ENCODE results near the gene SCUBE2.

Gene SCUBE2

DNA sequence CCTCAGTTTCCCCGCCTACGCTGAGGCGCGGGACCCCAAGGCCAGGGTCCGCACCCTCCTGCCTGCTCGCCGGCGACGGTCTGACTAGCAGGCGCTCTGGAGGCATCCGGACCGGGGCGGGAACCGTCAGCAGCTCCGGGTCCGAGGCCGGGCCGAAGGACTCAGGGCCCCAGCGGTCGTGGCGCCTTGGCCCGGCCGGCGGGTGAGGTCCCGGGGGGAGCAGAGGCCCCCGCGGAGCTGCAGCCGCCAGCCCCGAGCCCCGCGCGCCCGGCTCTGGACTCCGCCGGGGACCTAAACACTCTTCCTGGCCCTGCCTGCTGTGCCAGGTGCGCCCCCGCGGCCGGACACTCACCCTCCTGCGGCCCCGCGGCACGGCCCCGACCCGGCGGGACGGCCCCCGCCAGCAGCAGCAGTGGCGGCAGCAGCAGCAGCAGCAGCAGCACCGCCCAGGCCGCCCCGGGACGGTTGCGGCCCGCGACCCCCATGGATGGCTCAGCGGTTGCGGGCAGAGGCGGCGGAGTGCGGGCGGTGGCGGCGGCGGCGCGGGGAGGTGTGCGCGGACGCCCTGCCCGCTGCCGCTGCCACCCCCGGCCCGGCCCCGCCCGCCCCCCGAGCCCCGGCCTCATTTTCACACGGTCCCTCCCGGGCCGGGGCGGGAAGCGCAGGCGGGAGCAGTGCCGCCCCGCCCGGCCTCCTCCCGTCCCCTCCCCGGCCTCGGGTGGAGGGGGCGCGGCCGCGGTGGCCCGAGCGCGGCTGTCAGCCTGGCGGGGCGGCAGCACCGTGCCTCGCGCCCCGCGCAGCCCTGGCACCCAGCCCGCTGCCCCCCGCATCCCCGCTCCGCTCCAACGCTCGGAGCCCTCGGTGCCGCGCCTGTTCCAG, at the start of gene SCUBE2:
TSS of gene SCUBE2 (minus strand) at position 556 of the 879 bp plus-strand sequence. CDS start at position 485, 71 bp downstream.
- no peak for DNase-seq

DNA sequence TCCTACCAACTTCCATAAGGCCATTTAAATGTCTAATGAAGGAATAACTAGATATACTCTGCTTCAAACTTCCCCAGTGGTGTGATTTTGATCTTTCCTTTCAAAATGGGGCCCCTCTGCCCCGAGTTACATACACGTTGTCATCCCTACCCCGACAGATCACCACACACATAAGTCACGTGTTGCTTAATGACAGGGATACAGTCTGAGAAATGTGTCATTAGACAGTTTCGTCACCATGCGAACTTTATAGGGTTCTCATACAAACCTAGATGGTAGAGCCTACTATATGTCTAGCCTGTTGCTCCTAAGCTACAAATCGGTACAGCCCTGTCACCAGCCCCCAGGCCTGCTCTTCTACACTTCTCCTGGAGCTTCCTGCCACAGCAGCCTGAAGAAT, 49.8 kb upstream of the SCUBE2 start:
- DNase-seq: no peak

DNA sequence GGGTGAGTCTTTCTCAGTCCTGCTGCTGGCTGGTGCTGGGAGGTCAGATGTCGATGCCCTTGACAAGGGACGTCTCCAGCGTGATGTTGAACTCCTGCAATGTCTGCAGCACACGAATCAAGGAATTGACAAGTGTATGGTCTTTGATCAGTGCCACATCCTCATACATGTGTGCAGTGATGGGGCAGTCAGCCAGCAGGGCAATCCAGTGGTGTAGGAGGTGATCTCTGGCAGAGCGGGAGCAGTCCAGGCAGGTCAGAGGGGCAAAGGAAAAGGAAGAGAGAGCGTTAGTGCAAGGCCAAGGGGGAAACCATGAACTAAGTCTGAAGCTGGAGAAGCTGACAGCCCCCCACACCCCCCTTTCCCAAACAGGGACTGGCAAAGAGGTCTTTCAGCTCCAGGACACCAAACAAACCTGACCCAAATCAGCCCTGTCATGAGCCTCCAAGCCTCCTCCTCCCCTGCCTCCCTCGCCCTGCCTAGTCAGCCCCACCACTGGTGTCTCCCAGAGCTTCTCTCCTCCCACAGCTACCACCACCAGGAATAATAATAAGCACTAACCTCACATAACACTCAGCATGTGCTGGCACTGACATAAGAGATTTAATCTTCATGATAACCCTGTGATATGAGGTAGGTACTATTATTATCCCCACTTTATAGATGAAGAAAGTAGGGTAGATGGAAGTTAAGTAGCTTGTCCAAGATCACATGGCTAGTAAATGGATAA, 48.4 kb upstream of the SCUBE2 start:
- no peak for DNase-seq

DNA sequence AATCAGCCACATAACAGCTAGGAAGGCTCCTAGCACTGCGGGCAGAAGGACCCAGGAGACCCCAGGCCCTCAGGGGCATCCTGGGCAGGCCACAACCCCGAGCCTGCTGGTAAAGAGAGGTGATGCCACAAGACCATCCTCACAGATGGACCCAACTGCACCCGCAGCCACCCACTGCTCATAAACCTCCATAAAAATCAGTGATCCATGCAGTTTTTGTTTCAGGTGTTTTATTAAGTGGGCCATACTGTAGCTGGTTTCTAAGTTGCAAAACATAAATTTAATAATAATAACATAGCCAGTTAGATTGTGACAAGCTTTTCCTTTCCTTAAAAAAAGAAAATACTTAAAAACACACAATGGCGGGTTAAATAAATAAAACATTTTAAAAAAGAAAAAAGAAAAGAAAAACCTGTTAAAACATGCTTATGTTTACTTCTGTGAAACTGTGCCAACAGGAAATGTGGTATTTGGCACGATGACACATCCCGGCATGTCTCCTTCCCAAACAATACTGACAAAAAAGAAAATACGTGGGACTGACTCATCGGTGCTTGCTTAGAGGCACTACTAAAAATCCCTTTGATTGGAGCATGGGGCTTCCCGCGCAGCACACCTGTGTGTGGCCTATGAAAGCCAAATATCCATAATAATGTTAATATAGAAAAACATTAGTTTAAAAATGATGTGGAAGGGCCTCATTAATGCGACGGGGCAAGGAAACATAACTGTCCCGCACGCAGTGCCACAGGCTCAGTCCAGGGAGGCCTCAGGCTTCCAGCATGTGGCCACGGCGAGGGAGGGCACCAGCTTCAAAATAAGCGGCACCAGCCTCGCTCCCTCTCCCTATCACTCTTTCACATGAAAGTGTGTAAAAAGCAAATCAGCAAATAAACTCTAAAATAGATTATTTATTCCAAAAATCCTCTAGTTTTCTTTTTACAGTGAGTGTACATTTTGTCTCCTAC, 47.5 kb upstream of the SCUBE2 start:
- DNase-seq: no peak

DNA sequence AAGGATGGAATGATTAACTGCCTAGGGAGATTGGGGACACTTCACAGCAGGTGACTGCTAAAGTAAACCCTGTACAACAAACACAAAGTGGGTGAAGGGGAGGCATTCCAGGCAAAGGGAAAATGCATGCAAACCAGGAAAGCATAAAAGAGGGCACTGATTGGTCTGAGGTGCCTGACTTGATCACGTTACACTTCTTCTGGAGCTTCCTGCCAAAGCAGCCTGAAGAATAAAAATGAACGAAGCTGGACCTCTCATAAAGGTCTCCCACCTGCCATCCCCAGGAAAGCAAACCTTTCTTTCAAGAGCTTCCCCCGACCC, 46.7 kb upstream of the SCUBE2 start:
- no peak for DNase-seq

DNA sequence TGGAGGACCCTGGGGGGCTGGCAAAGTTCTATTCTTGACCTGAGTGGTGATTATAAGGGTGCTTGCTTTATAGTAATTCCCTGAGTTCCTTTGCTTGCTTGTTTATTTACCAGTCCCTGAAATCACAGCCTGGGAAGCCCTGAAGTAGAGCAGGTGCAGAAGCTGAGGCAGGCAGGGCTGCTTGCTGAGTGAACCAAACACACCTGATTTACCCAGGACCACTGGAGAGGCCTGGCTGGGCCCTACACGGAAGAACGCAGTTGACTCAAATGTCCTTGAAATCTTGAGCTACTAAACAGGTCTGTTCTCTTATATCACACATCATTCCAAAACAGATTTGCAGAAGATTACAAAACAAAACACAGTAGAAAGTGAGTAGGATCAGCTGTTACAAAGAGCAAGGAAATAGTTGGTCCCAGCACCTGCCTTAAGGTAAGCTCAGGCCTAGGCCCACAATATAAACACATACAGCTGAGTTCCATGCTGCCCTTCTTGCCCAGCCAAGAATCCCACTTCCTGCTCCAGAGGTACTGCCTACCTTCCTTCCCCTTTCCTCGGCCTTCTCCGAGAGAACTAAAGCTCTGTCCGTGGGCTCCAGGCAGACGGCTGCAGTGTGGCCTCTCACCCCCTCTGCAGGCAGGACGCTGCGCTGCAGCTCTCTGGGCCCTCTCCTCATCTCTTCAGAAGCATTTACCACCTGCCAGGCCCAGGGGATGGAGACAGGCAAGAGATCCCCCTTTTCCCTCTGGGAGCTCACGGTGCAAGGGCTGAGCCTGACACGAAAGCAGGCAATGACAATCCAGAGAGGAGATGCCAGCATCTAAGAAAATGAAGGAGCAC, 46.1 kb upstream of the SCUBE2 start:
- peak; percentile 49 to 62 for DNase-seq

DNA sequence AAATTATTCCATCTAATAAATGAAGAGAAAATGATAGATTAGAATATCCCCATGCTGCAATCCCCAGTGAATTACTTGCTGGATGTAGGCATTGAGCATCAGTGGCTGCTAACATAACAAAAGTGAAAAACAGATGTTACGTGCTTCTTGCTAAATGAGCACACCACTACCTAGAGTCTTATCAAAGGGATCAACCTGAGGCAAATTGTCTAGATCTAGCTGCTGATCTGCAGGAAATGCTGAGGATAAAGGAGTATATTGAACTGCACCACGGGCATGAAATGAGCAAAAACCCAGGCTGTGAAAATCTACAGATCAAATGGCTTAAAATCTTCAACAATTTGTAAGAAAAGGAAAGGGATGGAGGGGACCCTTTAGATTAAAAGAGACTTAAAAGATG, 45.3 kb upstream of the SCUBE2 start:
- no peak for DNase-seq

DNA sequence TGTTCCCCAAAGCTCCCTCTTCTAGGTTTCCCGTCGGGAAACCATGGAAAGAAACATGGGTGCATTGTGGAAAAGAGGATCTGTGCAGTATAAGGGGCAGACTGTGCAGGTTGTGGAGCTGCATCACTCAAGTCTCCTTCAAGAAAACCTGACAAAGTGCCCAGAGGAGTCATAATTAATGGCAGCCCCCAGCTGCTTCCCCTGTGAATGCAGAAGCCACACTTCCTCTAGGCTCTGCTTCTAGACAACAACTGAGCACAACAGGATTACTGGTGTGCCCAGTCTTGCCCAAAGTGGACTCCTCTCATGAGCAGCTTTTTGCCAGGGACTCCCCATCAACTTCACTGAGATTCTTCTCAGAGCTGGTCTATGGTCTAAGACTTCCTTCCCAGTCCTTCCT, 42.6 kb upstream of the SCUBE2 start:
- DNase-seq: no peak

DNA sequence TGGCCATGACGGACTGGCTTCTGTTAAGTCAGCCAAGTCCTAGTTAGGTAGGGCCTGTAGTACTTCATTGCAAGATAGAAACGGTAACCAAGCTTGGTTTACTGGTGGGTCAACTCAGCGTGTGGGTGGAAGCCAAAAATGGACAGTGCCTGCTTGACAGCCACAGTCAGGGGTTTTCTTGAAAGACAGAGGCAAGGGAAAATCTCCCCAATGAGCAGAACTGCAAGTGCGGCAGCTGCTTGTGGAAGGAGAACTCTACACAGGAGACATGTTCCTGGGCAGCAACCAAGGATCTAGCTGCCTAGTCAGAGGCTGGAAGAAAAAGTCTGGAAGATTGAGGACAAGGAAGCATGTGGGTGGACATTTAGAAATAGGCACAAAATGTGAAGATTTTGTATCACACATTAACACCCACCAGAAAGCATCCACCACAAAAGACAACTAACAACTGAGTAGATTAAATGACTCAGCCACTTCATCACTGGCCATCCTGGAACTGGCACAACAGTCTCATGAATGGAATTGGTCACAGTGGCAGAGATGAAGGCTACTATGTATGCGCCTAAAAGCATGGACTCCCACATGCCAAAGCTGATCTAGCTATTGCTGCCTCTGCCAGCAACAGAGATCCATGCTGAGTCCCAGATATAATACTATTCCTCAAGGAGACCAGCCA, 40.9 kb upstream of the SCUBE2 start:
- DNase-seq: no peak

DNA sequence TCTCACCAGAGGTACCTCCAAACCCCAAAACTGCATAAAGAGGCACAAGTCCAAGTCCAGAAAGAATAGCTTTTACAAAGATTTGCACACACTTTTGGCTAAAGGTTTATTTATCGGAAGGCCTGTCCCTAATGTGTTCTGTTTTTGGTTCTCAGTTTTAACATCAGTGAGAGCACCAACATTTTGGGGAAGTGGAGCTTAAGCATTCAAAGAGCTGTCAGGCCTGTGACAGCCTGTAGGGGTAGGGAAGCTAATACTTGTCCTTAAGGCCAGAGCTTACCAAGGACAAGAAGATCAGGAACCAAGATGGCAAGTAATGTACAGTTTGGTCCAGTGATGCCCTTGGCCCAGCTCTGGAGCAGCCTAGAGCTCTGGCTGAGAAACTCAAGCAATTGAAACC, 38.9 kb upstream of the SCUBE2 start:
- DNase-seq: no peak

DNA sequence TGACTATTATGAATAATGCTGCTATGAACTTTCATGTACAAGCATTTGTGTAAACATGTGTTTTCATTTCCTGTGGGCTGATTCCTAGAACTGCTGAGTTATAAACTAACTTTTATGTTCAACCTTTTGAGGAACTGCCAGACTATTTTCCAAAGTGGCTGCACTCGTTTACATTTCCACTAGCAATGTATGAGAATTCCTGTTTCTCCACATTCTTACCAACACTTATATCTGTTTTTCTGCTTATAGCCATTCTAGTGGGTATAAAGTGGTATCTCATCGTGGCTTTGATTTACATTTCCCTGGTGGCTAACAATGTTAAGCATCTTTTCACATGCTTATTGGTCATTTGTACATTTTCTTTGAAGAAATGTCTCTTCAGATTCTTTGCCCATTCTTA, 35.2 kb upstream of the SCUBE2 start:
- DNase-seq: no peak

DNA sequence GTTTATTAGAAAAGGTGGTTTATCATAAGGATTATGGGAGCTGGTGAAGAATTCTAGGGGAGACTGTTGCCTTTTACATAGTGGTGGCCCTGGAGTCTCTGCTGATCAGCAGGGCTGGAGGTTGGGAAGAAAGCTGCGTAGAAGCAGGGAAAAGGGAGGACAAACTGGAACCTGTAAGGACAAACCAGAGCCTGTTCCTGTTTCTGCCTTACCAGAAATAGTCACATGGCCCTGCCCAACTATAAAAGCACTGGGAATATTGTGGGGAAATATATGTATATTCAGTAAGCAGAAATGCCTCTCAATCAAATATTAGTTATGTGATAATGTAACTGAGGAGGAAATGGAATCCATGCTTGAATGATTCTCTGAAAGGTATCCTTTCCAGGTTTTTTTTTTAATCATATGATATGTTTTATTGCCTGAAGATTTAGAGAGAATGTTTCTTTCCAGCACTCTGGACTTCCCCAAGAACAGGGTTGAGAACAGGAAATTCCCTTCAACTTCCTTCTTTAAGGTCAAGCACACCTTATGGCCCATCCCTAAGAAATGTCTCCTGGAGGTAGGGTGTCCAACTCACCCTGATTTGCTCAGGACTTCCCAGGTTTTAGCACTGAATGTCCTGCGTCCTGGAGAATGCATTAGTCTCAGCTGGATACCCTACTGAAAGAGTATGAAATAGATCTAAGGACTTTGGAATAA, 33.9 kb upstream of the SCUBE2 start:
- DNase-seq: no peak

DNA sequence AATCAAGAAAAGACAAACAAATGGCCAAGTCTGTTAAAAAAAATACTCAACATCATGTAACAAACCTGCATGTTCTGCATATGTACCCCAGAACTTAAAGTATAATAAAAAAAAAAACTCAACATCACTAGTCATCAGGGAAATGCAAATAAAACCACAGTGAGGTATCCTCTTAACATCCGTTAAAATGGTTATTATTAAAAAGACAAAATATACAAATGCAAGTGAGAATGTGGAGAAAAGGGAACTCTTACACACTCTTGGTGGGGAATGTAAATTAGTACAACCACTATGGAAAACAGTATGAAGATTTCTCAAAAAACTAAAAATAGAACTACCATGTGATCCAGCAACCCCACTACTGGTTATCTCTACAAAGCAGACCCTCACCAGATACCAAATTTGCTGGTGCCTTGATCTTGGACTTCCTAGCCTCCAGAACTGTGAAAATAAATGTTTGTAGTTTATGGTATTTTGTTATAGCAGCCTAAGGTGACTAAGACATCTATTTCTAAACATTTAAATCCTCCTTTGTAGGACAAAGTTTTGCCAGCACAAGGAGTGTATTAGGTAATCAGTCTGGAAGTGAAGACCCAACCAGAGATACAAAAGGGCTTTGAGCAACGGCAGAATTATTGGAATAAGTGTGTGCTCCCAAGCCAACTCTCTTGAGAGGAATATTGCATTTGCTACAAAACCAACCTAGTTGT, 32.4 kb upstream of the SCUBE2 start:
- DNase-seq: no peak

DNA sequence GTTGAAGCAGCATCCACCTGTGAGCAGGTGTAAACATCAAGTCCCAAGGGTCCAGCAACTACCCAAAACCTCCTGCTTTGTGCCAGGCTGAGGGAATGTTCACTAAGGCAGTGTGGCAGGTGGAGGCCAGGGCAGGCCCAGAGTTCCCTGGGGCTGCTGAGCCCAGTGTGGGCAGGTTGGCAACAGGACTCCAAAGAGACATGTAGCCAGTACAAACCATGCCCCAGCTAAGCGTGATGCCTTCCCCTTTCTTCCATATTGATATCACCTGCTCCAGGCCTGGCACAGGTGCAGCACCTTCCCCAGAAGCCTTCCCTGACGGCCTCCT, 30.0 kb upstream of the SCUBE2 start:
- no peak for DNase-seq

DNA sequence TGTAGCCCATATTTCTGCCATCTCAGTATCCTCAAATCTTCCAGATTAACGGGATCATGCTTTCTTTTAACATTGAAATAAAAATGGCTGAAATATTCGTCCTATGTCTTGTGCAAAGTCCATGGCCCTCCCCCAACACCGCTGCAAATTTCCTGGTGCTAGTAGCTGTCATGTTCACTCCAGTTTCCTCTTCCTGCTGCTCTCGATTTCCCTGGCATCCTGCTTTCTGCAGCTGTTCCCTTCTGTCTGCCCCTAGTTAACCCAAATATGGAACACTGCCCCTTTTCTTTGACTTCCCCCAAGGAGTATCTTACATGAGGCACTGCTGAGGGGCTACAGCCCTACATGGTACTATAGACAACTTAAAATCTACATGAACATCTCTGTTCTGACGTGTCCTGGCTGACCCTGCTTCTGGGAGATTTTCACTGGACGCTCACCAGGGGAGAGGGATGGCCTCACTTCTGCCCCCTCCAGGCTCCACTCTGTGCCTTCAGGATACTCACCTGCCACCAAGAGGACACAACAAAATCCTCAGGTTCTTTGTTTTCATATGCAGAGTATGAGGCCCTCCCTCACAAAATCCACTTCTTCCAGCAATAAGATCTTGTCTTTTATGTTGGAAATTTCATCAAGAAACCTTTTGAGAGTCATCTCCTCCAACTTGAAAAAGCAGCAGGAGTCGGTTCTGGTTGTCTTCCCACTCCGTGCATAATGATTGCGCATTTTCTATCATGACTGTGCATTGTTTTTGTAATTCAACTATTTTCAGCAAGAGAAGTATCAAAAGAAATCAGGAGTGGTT, 29.5 kb upstream of the SCUBE2 start:
- DNase-seq: no peak

DNA sequence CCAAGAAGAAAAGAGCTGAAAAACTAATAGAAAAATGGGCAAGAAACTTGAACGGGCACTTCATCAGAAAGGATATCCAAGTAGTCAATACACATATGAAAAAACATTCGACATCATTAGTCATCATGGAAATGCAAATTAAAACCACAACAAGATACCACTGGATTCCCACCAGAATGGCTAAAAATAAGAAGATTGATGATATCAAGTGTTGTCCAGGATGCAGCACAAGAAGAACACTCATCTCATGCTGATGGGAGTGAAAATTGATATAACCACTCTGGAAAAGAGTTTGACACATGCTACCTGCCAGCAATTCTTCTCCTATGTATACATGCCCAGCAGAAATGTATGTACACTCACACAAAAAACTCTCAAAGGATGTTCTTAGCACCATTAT, 26.9 kb upstream of the SCUBE2 start:
- no peak for DNase-seq

DNA sequence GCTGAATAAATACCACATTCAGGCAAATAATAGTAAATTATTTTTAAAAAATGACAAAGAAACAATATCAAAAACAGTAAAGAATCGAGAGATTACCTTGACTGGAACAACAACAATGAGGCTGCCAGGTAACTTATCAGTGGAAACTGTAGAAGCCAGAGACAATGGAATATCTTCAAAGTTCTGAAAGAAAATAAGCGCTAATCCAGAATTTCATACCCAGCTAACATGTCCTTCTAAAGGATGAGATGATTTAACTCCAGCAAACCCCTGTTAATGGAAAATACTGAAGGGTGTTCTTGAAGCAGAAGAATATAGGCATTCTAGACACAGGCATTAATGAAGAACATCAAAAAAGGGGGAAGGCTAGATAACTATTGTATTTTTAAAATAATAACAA, 20.7 kb upstream of the SCUBE2 start:
- no peak for DNase-seq

DNA sequence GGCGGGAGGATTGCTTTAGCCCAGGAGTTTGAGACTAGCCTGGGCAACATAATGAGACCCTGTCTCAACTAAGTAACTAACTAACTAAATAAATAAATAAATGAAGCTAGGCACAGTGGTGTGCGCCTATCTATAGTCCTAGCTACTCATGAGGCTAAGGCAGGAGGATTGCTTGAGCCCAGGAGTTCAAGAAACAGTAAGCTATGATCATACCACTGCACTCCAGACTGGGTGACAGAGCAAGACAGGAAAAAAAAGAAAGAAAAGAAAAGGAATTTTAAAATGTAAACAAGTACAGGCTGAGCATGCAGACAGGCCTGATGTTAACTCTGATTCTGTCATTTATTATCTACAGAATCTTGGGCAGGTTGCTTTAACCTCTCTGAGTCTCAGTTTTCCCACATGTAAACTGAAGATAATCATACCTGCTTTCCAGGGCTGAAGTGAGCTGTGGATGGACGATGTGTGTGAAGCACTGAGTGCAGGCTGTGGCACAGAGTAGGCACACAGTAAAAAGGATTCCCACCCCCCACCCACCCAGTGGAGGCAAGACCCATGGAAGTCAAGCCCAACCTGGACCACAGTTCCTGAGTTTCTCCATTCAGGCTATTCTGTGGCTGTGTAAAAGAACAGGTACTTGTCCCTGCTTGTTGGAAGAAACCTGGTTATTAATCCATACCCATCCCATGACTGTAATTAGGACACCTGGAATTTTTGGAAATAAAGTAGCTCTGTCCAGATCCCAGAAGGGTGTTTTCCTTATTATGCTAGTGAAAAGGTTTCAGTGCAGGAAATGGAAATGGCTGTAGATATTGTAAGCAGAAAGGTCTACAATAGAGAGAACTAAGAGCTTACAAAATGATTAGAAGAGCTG, 18.7 kb upstream of the SCUBE2 start:
- DNase-seq: no peak

DNA sequence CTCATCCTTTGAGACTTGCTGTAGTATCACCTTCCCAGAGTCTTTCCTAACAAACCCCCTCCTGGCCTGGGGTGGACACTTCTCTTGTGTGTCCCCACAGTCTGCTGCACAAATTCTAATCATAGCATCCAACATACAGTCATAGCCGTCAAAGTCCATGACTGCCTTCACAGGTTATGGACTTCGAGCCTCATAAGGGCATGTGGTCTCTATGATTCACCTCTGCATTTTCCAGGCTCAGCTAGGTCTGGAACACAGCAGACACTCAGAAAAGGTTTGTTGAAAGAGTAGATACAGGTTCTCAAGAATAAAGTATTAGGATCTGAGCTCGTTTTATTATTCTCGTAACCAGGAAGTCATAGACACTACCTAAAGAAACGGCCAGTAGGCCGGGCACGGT, 13.2 kb upstream of the SCUBE2 start:
- no peak for DNase-seq
